GM18861 (cell line): Measurements from ENCODE around the gene COL11A2.
"Not testable (repeated sequence)": the region's sequence is repeated elsewhere in the genome, so short reads cannot be mapped to it uniquely, and the experiment has no call there.

Source experiments
- ATAC-seq: cut with Tn5 transposase; IDR thresholded peaks from one replicate; pipeline ENCODE4 v1.9.1; 2021; ENCODE audit not compliant: unreplicated experiment

Gene COL11A2

GRCh38 chr6:33192105-33192646, at the start of gene COL11A2:
TSS of gene COL11A2 (minus strand) at chr6:33192467. CDS start at chr6:33192240, 227 bp downstream.
- ATAC-seq = no peak

GRCh38 chr6:33241968-33242367, 49.7 kb upstream of the COL11A2 start:
- ATAC-seq = no peak

GRCh38 chr6:33237741-33238140, 45.5 kb upstream of the COL11A2 start:
- ATAC-seq = no peak

- ATAC-seq = no peak
Observed at GRCh38 chr6:33236852-33237251, 44.6 kb upstream of the COL11A2 start.

- no peak for ATAC-seq
Observed at GRCh38 chr6:33236328-33236727, 44.1 kb upstream of the COL11A2 start.

- ATAC-seq = no peak
Observed at GRCh38 chr6:33235221-33235634, 43.0 kb upstream of the COL11A2 start.

- ATAC-seq = not testable (repeated sequence)
Observed at GRCh38 chr6:33226503-33227120, 34.3 kb upstream of the COL11A2 start.

- no peak for ATAC-seq
Observed at GRCh38 chr6:33217681-33218080, 25.4 kb upstream of the COL11A2 start.

- no peak for ATAC-seq
Observed at GRCh38 chr6:33217246-33217645, 25.0 kb upstream of the COL11A2 start.

- ATAC-seq = no peak
Observed at GRCh38 chr6:33216117-33216649, 23.9 kb upstream of the COL11A2 start.

GRCh38 chr6:33215271-33216116, 23.2 kb upstream of the COL11A2 start:
- no peak for ATAC-seq

GRCh38 chr6:33213989-33214335, 21.7 kb upstream of the COL11A2 start:
- no peak for ATAC-seq

GRCh38 chr6:33213166-33213988, 21.1 kb upstream of the COL11A2 start:
- ATAC-seq = no peak

GRCh38 chr6:33212857-33213165, 20.5 kb upstream of the COL11A2 start:
- no peak for ATAC-seq

- ATAC-seq = no peak
Observed at GRCh38 chr6:33211666-33212422, 19.6 kb upstream of the COL11A2 start.

- ATAC-seq = no peak
Observed at GRCh38 chr6:33211136-33211535, 18.9 kb upstream of the COL11A2 start.

- no peak for ATAC-seq
Observed at GRCh38 chr6:33209856-33210255, 17.6 kb upstream of the COL11A2 start.

- peak; percentile 39 for ATAC-seq
Observed at GRCh38 chr6:33208091-33208967, 16.1 kb upstream of the COL11A2 start, which contains the start of gene RING1. TSS of gene RING1 (plus strand) at chr6:33208500. CDS start at chr6:33208823, 323 bp downstream.

GRCh38 chr6:33207552-33208090, 15.4 kb upstream of the COL11A2 start:
- ATAC-seq = no peak
